Neural progenitor cell (in vitro differentiated cells): ENCODE data around the gene MPL.

Experiments used
- EZH2 ChIP-seq: fragments of 200-600 bp; sonication (generic); IDR thresholded peaks from 2 replicates; pipeline ENCODE4 v1.6.1; 2017; ENCODE audit warnings: antibody characterized with exemption, mild to moderate bottlenecking, moderate library complexity
- EZH2phosphoT487 ChIP-seq: fragments of 200-600 bp; sonication (generic); IDR thresholded peaks from 2 replicates; pipeline ENCODE4 v1.6.1; 2017; ENCODE audit warnings: antibody characterized with exemption
- TF ChIP-seq, protein P1 (sequence below): fragments of 200-600 bp; sonication (generic); IDR thresholded peaks from 2 replicates; pipeline ENCODE4 v1.5.1; 2017; ENCODE audit warnings: antibody characterized with exemption, mild to moderate bottlenecking

DNA sequence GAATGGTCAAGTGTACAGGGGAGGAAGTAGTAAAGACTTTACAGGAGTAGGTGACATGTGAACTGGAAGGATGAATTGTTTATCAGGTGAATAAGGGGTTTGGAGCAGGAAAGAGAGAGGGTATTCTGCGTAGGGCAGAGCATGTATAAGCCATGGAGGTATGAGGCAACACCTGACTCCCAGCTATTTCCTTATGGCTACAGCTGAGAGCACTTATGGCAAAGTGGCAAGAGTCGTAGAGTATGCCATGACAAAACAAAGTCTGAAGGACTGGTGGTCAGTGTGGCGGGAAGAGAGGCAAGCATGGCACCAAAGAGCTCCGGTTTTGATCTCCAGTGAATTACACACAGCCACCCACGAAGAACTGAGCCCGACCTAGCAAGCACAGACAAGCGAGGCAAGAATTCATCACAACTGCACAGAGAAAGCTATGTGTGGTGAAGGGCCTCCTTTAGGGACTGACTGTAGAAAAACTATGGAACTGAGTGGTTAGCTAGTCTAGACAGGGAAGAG lies 39.2 kb downstream of the MPL start:
- TF ChIP-seq, protein P1, sequence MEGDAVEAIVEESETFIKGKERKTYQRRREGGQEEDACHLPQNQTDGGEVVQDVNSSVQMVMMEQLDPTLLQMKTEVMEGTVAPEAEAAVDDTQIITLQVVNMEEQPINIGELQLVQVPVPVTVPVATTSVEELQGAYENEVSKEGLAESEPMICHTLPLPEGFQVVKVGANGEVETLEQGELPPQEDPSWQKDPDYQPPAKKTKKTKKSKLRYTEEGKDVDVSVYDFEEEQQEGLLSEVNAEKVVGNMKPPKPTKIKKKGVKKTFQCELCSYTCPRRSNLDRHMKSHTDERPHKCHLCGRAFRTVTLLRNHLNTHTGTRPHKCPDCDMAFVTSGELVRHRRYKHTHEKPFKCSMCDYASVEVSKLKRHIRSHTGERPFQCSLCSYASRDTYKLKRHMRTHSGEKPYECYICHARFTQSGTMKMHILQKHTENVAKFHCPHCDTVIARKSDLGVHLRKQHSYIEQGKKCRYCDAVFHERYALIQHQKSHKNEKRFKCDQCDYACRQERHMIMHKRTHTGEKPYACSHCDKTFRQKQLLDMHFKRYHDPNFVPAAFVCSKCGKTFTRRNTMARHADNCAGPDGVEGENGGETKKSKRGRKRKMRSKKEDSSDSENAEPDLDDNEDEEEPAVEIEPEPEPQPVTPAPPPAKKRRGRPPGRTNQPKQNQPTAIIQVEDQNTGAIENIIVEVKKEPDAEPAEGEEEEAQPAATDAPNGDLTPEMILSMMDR = no peak
- TF ChIP-seq EZH2phosphoT487 (no peak), EZH2 (no peak)
